BLaER1 (cell line): ENCODE data around the gene ASAP2.
A peak's percentile ranks its signal among the peaks of the same experiment; 100 is the strongest.

Experiments
- H3K27ac ChIP-seq: shearing (Covaris generic); formaldehyde crosslinking; 2 replicates; pipeline ENCODE4 v1.8.1; 2022
- H3K27me3 ChIP-seq: shearing (Covaris generic); formaldehyde crosslinking; 2 replicates; pipeline ENCODE4 v1.8.1; 2022
- H3K36me3 ChIP-seq: shearing (Covaris generic); formaldehyde crosslinking; 2 replicates; pipeline ENCODE4 v1.8.1; 2022
- H3K4me1 ChIP-seq: shearing (Covaris generic); formaldehyde crosslinking; 2 replicates; pipeline ENCODE4 v1.8.1; 2022
- H3K4me2 ChIP-seq: shearing (Covaris generic); formaldehyde crosslinking; 2 replicates; pipeline ENCODE4 v1.8.1; 2022
- H3K4me3 ChIP-seq: shearing (Covaris generic); formaldehyde crosslinking; 2 replicates; pipeline ENCODE4 v1.8.1; 2022
- H3K9ac ChIP-seq: shearing (Covaris generic); formaldehyde crosslinking; 2 replicates; pipeline ENCODE4 v1.8.1; 2022
- H3K9me3 ChIP-seq: shearing (Covaris generic); formaldehyde crosslinking; 2 replicates; pipeline ENCODE4 v1.8.1; 2022
- H4K20me1 ChIP-seq: shearing (Covaris generic); formaldehyde crosslinking; 2 replicates; pipeline ENCODE4 v1.8.1; 2022
- Cebpa-rat ChIP-seq: shearing (Covaris generic); IDR thresholded peaks from 2 replicates; pipeline ENCODE4 v1.8.1; 2022

Gene ASAP2

GRCh38 chr2:9237831-9238230 lies 31.2 kb downstream of the ASAP2 start:
- Histone ChIP-seq H3K9ac (no peak overlapping the region), H3K36me3 (peaks cover 25% of the 10 kb centered on the region), H3K27me3 (no peaks in the 10 kb centered on the region), H3K4me2 (no peak overlapping the region; the same call in 1 of the 2 replicates), H3K4me3 (no peak overlapping the region), H3K27ac (no peak overlapping the region), H3K9me3 (peaks cover 6% of the 10 kb centered on the region; the same call in 1 of the 2 replicates), H3K4me1 (peaks cover 56% of the 10 kb centered on the region), H4K20me1 (peaks cover 98% of the 10 kb centered on the region)
- TF ChIP-seq Cebpa-rat, result no peak

GRCh38 chr2:9238591-9239326 lies 32.1 kb downstream of the ASAP2 start:
- Histone ChIP-seq H3K4me3 (no peak overlapping the region), H3K4me2 (no peak overlapping the region), H4K20me1 (peaks cover 98% of the 10 kb centered on the region), H3K27me3 (no peaks in the 10 kb centered on the region), H3K4me1 (peaks cover 47% of the 10 kb centered on the region), H3K36me3 (peaks cover 25% of the 10 kb centered on the region), H3K9me3 (peaks cover 6% of the 10 kb centered on the region; the same call in 1 of the 2 replicates), H3K27ac (no peak overlapping the region), H3K9ac (no peak overlapping the region)
- TF ChIP-seq Cebpa-rat, result no peak

- Histone ChIP-seq H3K4me3 (no peak overlapping the region), H3K4me2 (no peak overlapping the region), H3K9me3 (peaks cover 6% of the 10 kb centered on the region; the same call in 1 of the 2 replicates), H3K4me1 (peaks cover 39% of the 10 kb centered on the region), H3K27ac (no peak overlapping the region), H3K27me3 (no peaks in the 10 kb centered on the region), H4K20me1 (peaks cover 98% of the 10 kb centered on the region), H3K9ac (no peak overlapping the region), H3K36me3 (peaks cover 25% of the 10 kb centered on the region)
- no peak for TF ChIP-seq Cebpa-rat
These were observed 33.0 kb downstream of the ASAP2 start for GRCh38 chr2:9239616-9240015.

- Histone ChIP-seq H3K9me3 (peaks cover 6% of the 10 kb centered on the region; the same call in 1 of the 2 replicates), H3K9ac (no peak overlapping the region), H3K27ac (no peak overlapping the region), H3K27me3 (no peaks in the 10 kb centered on the region), H3K4me2 (no peak overlapping the region), H3K4me3 (no peak overlapping the region), H3K4me1 (peaks cover 38% of the 10 kb centered on the region), H3K36me3 (peaks cover 25% of the 10 kb centered on the region), H4K20me1 (peaks cover 98% of the 10 kb centered on the region)
- no peak for TF ChIP-seq Cebpa-rat
These were observed 34.1 kb downstream of the ASAP2 start for GRCh38 chr2:9240745-9241144.

DNA sequence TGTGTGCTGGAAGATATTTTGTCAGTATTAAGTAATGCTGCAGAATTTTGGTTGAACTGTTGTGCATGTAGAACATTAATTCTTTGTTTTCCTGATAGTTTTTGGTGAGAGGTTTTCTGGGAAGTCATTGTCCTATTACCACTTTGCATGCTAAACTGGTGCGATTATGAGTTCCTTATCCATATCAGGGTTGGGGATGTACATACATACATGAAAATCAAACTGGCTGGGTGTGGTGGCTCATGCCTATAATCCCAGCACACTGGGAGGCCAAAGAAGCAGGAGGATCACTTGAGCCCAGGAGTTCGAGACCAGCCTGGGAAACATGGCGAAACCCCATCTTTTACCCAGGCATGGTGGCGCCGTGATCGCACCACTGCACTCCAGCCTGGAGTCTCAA lies 34.6 kb downstream of the ASAP2 start:
- no peak overlapping the region for H3K9ac ChIP-seq
- H3K36me3 ChIP-seq, result peaks cover 27% of the 10 kb centered on the region
- peaks cover 6% of the 10 kb centered on the region; the same call in 1 of the 2 replicates for H3K9me3 ChIP-seq
- H3K4me3 ChIP-seq, result no peak overlapping the region
- H3K4me2 ChIP-seq, result no peak overlapping the region
- TF ChIP-seq Cebpa-rat, result no peak
- no peak overlapping the region for H3K27ac ChIP-seq
- H3K4me1 ChIP-seq, result peaks cover 34% of the 10 kb centered on the region
- H3K27me3 ChIP-seq, result no peaks in the 10 kb centered on the region
- H4K20me1 ChIP-seq, result peaks cover 98% of the 10 kb centered on the region

DNA sequence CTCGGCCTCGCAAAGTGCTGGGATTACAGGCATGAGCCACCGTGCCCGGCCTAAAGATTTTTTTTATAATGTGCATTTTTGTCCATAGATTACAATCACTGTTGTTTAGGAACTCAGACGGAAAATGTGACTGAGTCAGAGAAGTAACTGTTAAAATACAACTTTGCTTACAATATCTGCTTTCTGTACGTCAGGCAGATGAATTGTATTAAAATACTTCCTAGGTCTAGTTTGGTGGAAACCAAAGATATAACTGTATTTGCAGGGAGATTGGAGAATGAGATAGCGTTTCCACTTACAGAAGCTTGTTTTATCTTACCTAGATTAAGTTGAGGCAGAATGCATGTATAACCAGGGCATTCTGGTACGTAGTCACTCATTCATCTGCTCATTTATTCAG lies 36.7 kb downstream of the ASAP2 start:
- Histone ChIP-seq H3K4me1 (peaks cover 39% of the 10 kb centered on the region), H4K20me1 (peaks cover 98% of the 10 kb centered on the region), H3K9ac (no peak overlapping the region), H3K9me3 (peaks cover 6% of the 10 kb centered on the region; the same call in 1 of the 2 replicates), H3K27ac (no peak overlapping the region), H3K4me2 (no peak overlapping the region), H3K36me3 (peaks cover 22% of the 10 kb centered on the region), H3K4me3 (no peak overlapping the region), H3K27me3 (no peaks in the 10 kb centered on the region)
- no peak for TF ChIP-seq Cebpa-rat

- Histone ChIP-seq H3K9me3 (peaks cover 6% of the 10 kb centered on the region; the same call in 1 of the 2 replicates), H3K9ac (no peak overlapping the region), H3K4me1 (peaks cover 46% of the 10 kb centered on the region), H3K27ac (no peak overlapping the region), H3K4me2 (no peak overlapping the region), H3K4me3 (no peak overlapping the region), H4K20me1 (peaks cover 100% of the 10 kb centered on the region), H3K27me3 (no peaks in the 10 kb centered on the region), H3K36me3 (peaks cover 21% of the 10 kb centered on the region)
- TF ChIP-seq Cebpa-rat, result no peak
These were observed 38.5 kb downstream of the ASAP2 start for GRCh38 chr2:9244985-9245544.

GRCh38 chr2:9247177-9247576 lies 40.6 kb downstream of the ASAP2 start:
- H3K9ac ChIP-seq, result no peak overlapping the region
- H3K27ac ChIP-seq, result no peak overlapping the region
- H3K4me2 ChIP-seq, result no peak overlapping the region
- H3K9me3 ChIP-seq, result no peaks in the 10 kb centered on the region
- no peak overlapping the region for H3K4me3 ChIP-seq
- H4K20me1 ChIP-seq, result peaks cover 100% of the 10 kb centered on the region
- no peaks in the 10 kb centered on the region for H3K27me3 ChIP-seq
- peaks cover 6% of the 10 kb centered on the region for H3K36me3 ChIP-seq
- H3K4me1 ChIP-seq, result peaks cover 67% of the 10 kb centered on the region
- no peak for TF ChIP-seq Cebpa-rat

GRCh38 chr2:9247786-9248185 lies 41.2 kb downstream of the ASAP2 start:
- H3K4me1 ChIP-seq, result peaks cover 68% of the 10 kb centered on the region
- H3K27me3 ChIP-seq, result no peaks in the 10 kb centered on the region
- H3K4me3 ChIP-seq, result no peak overlapping the region
- peaks cover 100% of the 10 kb centered on the region for H4K20me1 ChIP-seq
- H3K9me3 ChIP-seq, result no peaks in the 10 kb centered on the region
- peak overlapping the region; percentile 57 for H3K4me2 ChIP-seq
- no peak for TF ChIP-seq Cebpa-rat
- H3K9ac ChIP-seq, result no peak overlapping the region
- H3K27ac ChIP-seq, result no peak overlapping the region
- peaks cover 6% of the 10 kb centered on the region for H3K36me3 ChIP-seq

DNA sequence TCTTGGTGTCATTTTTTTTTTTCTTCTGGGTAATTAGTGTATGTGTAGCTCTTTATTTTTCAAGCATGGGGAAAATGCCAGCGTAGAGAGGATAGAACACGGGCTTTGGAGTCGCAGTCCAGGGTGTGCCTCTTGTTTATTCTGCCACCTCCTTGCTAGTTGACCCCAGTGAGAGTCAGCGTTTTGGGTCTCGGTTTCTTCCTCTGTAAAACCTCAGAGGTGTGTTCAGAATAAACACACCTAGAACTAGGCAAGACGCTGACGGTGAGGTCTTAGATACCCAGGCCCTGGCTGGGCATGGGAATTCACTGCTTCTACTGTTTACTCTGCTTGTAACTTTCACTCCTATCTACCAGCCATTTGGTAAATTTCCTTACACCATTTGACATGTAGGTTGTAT lies 41.8 kb downstream of the ASAP2 start:
- Histone ChIP-seq H3K27me3 (no peaks in the 10 kb centered on the region), H3K4me1 (peaks cover 68% of the 10 kb centered on the region), H3K4me2 (peak overlapping the region; percentile 57), H3K9ac (peak overlapping the region; percentile 17; the same call in 1 of the 2 replicates), H3K9me3 (no peaks in the 10 kb centered on the region), H3K36me3 (peaks cover 6% of the 10 kb centered on the region), H3K27ac (peak overlapping the region; percentile 48; the same call in 1 of the 2 replicates), H4K20me1 (peaks cover 99% of the 10 kb centered on the region), H3K4me3 (no peak overlapping the region)
- TF ChIP-seq Cebpa-rat, result no peak
